Endothelial cell of umbilical vein (primary cell): ENCODE data around the gene DGKI. TPM values are rescaled to one million over a fixed set of nuclear protein-coding genes. Genes with fewer than 3 reads are reported as not detected.

Experiments
- BruUV-seq: library from RNA; stranded (reverse); fragments of 400-500 nt; replicated peaks from 2 replicates; lab custom pipeline; 2021; lab: Mats Ljungman, UMichigan
- CTCF ChIA-PET: fragments of 300-600, 350-600 bp; sonication (Branson Sonifier 250); formaldehyde crosslinking; loops from one replicate; lab custom pipeline; 2021; ENCODE audit warnings: antibody characterized with exemption, inconsistent platforms; lab: Charles Lee
- POLR2A ChIA-PET: fragments of 300-600, 350-600 bp; sonication (Branson Sonifier 250); formaldehyde crosslinking; loops from one replicate; lab custom pipeline; 2021; ENCODE audit warnings: antibody characterized with exemption, inconsistent platforms; lab: Charles Lee
- DNase-seq: peaks from one replicate; pipeline ENCODE4 v3.0.0-alpha.2; 2011; ENCODE audit warnings: low read depth, low spot score
- FAIRE-seq: peaks from 2 replicates; lab custom pipeline; 2011; peaks lifted over from hg19 to GRCh38; lab: Jason Lieb, UNC
- H2AFZ ChIP-seq: 2 replicates; pipeline ENCODE4 v1.6.0; 2012; ENCODE audit warnings: low read depth, low read length, control low read depth, inconsistent platforms
- H3K27ac ChIP-seq: 2 replicates; pipeline ENCODE4 v1.5.1; 2011; ENCODE audit warnings: low read depth, mild to moderate bottlenecking, control low read depth, low read length, moderate library complexity; ENCODE audit not compliant: insufficient read depth
- H3K27me3 ChIP-seq, 2 experiments: 2 replicates each; pipeline versions ENCODE4 v1.6.0 to v1.6.1; 2011; ENCODE audit warnings: low read length in 2 of 2, mixed read lengths in 1 of 2; ENCODE audit not compliant: control insufficient read depth in 2 of 2, insufficient read depth in 2 of 2
- H3K36me3 ChIP-seq, 2 experiments: 2 replicates in 1 of 2; 3 replicates in 1 of 2; pipeline ENCODE4 v1.5.1; 2011; ENCODE audit warnings: low read length in 2 of 2, mild to moderate bottlenecking in 1 of 2, moderate library complexity in 1 of 2; ENCODE audit not compliant: control insufficient read depth in 2 of 2, insufficient read depth in 2 of 2; ENCODE audit errors: extremely low read depth in 1 of 2
- H3K4me1 ChIP-seq: 3 replicates; pipeline ENCODE4 v1.5.1; 2011; ENCODE audit warnings: mild to moderate bottlenecking, low read length; ENCODE audit not compliant: control insufficient read depth, insufficient read depth; ENCODE audit errors: extremely low read depth
- H3K4me2 ChIP-seq: 2 replicates; pipeline ENCODE4 v1.6.1; 2011; ENCODE audit warnings: low read length, control low read depth, mixed read lengths; ENCODE audit not compliant: insufficient read depth
- H3K4me3 ChIP-seq, 3 experiments: fragments of 200-600 bp in 1 of 3; sonication (generic), shearing (Covaris generic) in 1 of 3; replicated peaks in 1 of 3; 2 replicates each; pipeline ENCODE4 v1.5.1; 2011 to 2016; ENCODE audit warnings: control low read depth in 3 of 3, low read length in 3 of 3, mild to moderate bottlenecking in 2 of 3, inconsistent platforms in 1 of 3, low read depth in 1 of 3, moderate library complexity in 1 of 3; ENCODE audit not compliant: insufficient read depth in 1 of 3
- H3K79me2 ChIP-seq: 2 replicates; pipeline ENCODE4 v1.6.0; 2012; ENCODE audit warnings: low read length, inconsistent platforms; ENCODE audit not compliant: control insufficient read depth, insufficient read depth
- H3K9ac ChIP-seq: replicated peaks from 2 replicates; pipeline ENCODE3; 2011; ENCODE audit warnings: low read length, control low read depth; ENCODE audit not compliant: insufficient read depth; ENCODE audit errors: extremely low read depth
- H3K9me1 ChIP-seq: replicated peaks from 3 replicates; pipeline ENCODE4 v1.6.0; 2011; ENCODE audit warnings: mild to moderate bottlenecking, low read length; ENCODE audit not compliant: control insufficient read depth, insufficient read depth; ENCODE audit errors: extremely low read depth
- H3K9me3 ChIP-seq: replicated peaks from 2 replicates; pipeline ENCODE4 v1.5.1; 2012; ENCODE audit warnings: low read length, inconsistent platforms; ENCODE audit not compliant: control insufficient read depth, insufficient read depth
- H4K20me1 ChIP-seq: replicated peaks from 2 replicates; pipeline ENCODE3; 2011; ENCODE audit warnings: mild to moderate bottlenecking, low read length; ENCODE audit not compliant: control insufficient read depth, insufficient read depth; ENCODE audit errors: extremely low read depth
- EZH2 ChIP-seq: IDR thresholded peaks from 2 replicates; pipeline ENCODE4 v1.6.1; 2012; ENCODE audit warnings: borderline replicate concordance, low read depth, mild to moderate bottlenecking, moderate library complexity, low read length, inconsistent platforms; ENCODE audit not compliant: severe bottlenecking
- FOS ChIP-seq: IDR thresholded peaks from 2 replicates; pipeline ENCODE4 v1.6.1; 2011; ENCODE audit warnings: mild to moderate bottlenecking, low read length, moderate library complexity, borderline replicate concordance; ENCODE audit not compliant: insufficient read depth
- GATA2 ChIP-seq: IDR thresholded peaks from 2 replicates; pipeline ENCODE4 v1.7.0; 2011; ENCODE audit warnings: low read depth, mild to moderate bottlenecking, moderate library complexity, mixed read lengths, low read length; ENCODE audit not compliant: insufficient read length, insufficient read depth
- JUN ChIP-seq: IDR thresholded peaks from 2 replicates; pipeline ENCODE4 v1.6.1; 2011; ENCODE audit warnings: borderline replicate concordance, low read depth; ENCODE audit not compliant: insufficient read length, insufficient read depth
- POLR2A ChIP-seq: IDR thresholded peaks from 2 replicates; pipeline ENCODE4 v1.6.1; 2012; ENCODE audit warnings: low read depth, mild to moderate bottlenecking, control low read depth, low read length
- POLR2AphosphoS5 ChIP-seq: IDR thresholded peaks from 2 replicates; pipeline ENCODE4 v1.6.1; 2012; ENCODE audit warnings: low read depth, mild to moderate bottlenecking, control low read depth, low read length, moderate library complexity; ENCODE audit not compliant: insufficient read depth
- dilution Hi-C: fragments of 300-500 bp; cut with MboI; formaldehyde crosslinking; loops from one replicate; pipeline ENCODE4 v1.15.0; 2019; ENCODE audit warnings: low sequenced_read_pairs; ENCODE audit not compliant: extremely low pct_ligation_motif_present
- intact Hi-C: fragments of 100-400 bp; cut with micrococcal nuclease; formaldehyde crosslinking; loops from one replicate; pipeline ENCODE4 v1.10.0; 2022
- polyA plus RNA-seq, 4 experiments: library from polyadenylated mRNA; depleted of rRNA in 3 of 4; stranded (reverse) in 3 of 4; unstranded in 1 of 4; fragments of >200 nt; gene quantifications; 2 replicates each; pipeline versions ENCODE4 v1.2.1 to v1.2.3, GENCODE V29; 2011 to 2012; ENCODE audit warnings: missing spikeins in 1 of 4
- total RNA-seq: library from RNA; stranded (reverse); gene quantifications from 2 replicates; pipeline ENCODE4 v1.2.3, GENCODE V29; 2021
- TF ChIP-seq, protein P1 (sequence below), 2 donors: IDR thresholded peaks; 1 replicate in 1 of 2; 2 replicates in 1 of 2; pipeline ENCODE4 v1.5.1; 2011; ENCODE audit warnings: low read length in 2 of 2, mild to moderate bottlenecking in 2 of 2, moderate library complexity in 2 of 2, control low read depth in 1 of 2, inconsistent platforms in 1 of 2, low read depth in 1 of 2; ENCODE audit not compliant: insufficient read depth in 1 of 2; ENCODE audit errors: extremely low read depth in 1 of 2

Gene DGKI
- total and polyA plus RNA-seq, 2 donors (not counting 3 experiments of a cell fraction or from before 2014, with no cell fraction given), result 0.11 to 0.51 TPM

DNA sequence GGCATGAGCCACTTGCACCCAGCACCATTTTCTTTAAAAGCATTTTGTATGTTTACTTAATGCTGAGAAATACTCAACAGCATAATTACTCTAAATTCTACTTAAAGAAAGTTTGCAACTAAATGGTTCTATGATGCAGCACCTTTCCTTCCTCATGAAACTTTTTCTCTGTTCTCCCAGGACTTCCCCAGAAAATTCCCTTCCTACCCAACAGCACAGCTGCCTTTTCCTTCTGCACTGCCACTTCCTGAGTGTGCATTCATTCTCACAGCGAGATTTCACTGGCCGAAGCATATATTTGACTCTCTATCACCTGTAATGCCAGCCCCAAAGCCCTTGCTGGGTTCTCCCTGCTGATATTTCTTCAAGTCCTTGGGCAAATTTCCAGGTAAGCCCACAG lies 41.5 kb upstream of the DGKI start:
- no peak overlapping the region for H3K27ac ChIP-seq
- no peaks in the 10 kb centered on the region for H4K20me1 ChIP-seq
- H3K9me1 ChIP-seq, result no peaks in the 10 kb centered on the region
- H3K4me3 ChIP-seq, result no peak overlapping the region
- no peaks in the 10 kb centered on the region for H3K79me2 ChIP-seq
- dilution Hi-C loops, result no loop called here
- H3K9ac ChIP-seq, result no peak overlapping the region
- no TSS peak for BruUV-seq
- H3K4me2 ChIP-seq, result no peak overlapping the region
- TF ChIP-seq, protein P1, sequence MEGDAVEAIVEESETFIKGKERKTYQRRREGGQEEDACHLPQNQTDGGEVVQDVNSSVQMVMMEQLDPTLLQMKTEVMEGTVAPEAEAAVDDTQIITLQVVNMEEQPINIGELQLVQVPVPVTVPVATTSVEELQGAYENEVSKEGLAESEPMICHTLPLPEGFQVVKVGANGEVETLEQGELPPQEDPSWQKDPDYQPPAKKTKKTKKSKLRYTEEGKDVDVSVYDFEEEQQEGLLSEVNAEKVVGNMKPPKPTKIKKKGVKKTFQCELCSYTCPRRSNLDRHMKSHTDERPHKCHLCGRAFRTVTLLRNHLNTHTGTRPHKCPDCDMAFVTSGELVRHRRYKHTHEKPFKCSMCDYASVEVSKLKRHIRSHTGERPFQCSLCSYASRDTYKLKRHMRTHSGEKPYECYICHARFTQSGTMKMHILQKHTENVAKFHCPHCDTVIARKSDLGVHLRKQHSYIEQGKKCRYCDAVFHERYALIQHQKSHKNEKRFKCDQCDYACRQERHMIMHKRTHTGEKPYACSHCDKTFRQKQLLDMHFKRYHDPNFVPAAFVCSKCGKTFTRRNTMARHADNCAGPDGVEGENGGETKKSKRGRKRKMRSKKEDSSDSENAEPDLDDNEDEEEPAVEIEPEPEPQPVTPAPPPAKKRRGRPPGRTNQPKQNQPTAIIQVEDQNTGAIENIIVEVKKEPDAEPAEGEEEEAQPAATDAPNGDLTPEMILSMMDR (IDR thresholded peaks at IDR 0.05; ENCODE audit: extremely low read depth in 1 of 2, insufficient read depth in 1 of 2, low read depth in 1 of 2, low read length in 2 of 2), result no peak
- TF ChIP-seq JUN (no peak), EZH2 (no peak), POLR2AphosphoS5 (no peak), FOS (no peak), POLR2A (no peak), GATA2 (no peak)
- H3K27me3 ChIP-seq, result no peaks in the 10 kb centered on the region
- DNase-seq (no peak), FAIRE-seq (no peak)
- H2AFZ ChIP-seq, result no peak overlapping the region
- CTCF ChIA-PET, result interaction anchor here (1.0 to 1.2 kb wide), 3 partner anchors 13 to 232 kb away, joined by 3 to 7 read pairs (median 4); no protein-coding TSS in a partner anchor
- no peaks in the 10 kb centered on the region for H3K9me3 ChIP-seq
- peaks cover 7 to 23% of the 10 kb centered on the region in 2 experiments for H3K36me3 ChIP-seq
- H3K4me1 ChIP-seq, result no peaks in the 10 kb centered on the region
- POLR2A ChIA-PET, result no interaction called here
- intact Hi-C loops, result no loop called here
